NCI-H226 (cell line): ENCODE data around the gene MAF.

Source experiments
- DNase-seq: peaks from one replicate; pipeline ENCODE4 v3.0.0-alpha.2; 2015

Gene MAF

GRCh38 chr16:79610771-79611170 lies 10.2 kb upstream of the MAF start:
- DNase-seq: peak; percentile 27

GRCh38 chr16:79609861-79610260 lies 9.3 kb upstream of the MAF start:
- DNase-seq: no peak

DNA sequence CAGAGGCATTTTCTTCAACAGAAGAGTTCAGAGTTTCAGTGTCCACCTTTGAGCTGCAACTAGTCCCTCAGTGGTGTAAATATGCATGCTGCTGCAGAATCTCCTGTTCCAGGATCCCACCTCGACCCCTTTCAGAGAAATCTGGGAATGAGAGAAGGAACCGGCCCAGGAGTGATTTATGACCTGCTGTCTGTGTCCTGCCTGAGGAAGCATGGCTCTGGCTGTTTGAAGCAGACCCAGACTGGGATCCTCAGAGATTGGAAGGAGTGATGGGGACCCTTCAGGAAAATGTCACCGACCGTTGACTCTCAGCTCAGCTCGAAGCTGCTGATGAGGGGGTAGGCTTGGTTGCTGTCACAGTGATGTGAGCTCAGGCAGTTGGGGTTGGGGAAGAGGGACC lies 8.4 kb upstream of the MAF start:
- DNase-seq: no peak

DNA sequence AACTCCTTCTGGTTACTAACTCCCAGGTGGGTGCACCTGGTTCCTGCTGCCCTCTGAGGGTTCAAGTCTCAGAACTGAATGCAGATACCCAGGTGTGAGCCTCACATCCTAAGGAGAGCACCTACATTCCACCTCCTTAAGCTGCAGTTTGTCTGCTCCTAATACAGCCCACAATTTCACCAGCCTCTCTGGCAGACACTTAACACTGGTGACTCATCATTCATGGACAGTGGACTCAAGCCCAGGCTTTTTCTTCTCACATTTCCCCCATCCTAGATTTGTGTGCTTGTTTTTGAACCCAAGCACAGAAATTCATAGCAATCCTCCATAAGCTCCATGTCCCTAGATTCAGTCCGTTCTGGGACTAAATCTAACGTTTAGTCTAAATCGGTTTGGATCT lies 7.0 kb upstream of the MAF start:
- peak; percentile 53 for DNase-seq

GRCh38 chr16:79605999-79606398 lies 5.5 kb upstream of the MAF start:
- DNase-seq: peak; percentile 63

- DNase-seq: no peak
Observed at GRCh38 chr16:79603055-79603454, 2.5 kb upstream of the MAF start.

DNA sequence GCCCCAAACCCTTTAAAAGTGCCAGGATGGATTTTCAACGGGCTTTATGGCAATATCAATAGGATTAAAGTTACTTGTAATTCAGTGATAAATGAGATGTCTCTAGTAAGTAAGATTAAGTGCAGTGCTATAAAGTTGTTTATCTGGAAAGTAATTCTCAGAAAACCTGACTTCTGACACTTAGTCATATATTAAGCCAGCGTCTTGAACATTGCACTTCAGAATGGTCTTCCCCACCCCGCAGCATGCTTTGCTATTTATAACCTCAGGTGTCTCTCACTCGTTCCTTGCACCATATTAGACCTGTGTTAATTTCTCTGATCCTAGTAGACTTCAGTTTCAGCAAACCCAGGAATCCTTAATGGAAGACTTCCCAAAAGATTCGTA lies 2.1 kb upstream of the MAF start:
- DNase-seq: no peak

- DNase-seq: peak; percentile 47
Observed at GRCh38 chr16:79601931-79602627, 1.5 kb upstream of the MAF start.

- peak; percentile 24 for DNase-seq
Observed at GRCh38 chr16:79601092-79601930, 774 bp upstream of the MAF start.

DNA sequence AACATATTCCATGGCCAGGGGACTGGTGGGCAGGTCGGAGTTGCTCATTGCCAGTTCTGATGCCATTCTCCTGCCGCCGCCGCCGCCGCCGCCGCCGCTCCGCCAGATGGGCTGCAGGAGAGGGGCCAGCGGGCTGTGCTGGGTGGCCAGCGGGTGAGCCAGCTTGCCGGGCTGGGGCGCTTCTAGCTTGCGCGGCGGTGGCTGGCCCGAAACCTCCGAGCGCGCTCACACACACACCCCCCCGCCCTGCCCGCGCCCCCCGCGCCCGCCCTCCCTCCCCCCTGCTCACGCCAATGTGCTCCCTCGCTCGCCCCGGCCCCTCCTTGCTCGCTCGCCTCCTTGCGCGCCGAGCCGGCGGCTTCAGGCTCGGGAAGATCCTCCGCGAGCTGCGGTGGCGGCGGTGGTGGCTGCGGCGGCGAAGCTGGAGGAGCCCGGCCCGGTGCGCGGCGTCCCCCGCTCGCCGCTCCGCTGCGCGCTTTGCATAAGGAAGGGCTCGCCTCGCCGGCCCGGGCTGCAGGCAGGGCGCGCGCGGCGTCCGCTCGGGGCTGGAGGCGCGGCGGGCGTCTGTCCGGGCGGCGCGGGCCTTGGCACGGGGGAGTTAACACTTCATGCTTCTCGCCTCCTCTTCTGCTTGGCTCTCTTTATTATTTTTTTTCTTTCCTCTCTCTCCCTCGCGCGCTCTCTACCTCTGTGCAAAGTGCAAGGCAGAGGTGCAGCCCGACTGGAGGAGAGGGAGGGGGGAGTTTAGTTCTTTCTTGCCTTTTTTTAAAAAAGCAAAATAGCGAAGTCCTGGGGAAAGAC lies 500 bp downstream of the MAF start:
- peak; percentile 50 for DNase-seq

GRCh38 chr16:79599256-79599836 lies 1.2 kb downstream of the MAF start:
- no peak for DNase-seq

GRCh38 chr16:79598348-79599181 lies 2.0 kb downstream of the MAF start:
- DNase-seq: peak; percentile 54

- no peak for DNase-seq
Observed at GRCh38 chr16:79598063-79598347, 2.5 kb downstream of the MAF start.

DNA sequence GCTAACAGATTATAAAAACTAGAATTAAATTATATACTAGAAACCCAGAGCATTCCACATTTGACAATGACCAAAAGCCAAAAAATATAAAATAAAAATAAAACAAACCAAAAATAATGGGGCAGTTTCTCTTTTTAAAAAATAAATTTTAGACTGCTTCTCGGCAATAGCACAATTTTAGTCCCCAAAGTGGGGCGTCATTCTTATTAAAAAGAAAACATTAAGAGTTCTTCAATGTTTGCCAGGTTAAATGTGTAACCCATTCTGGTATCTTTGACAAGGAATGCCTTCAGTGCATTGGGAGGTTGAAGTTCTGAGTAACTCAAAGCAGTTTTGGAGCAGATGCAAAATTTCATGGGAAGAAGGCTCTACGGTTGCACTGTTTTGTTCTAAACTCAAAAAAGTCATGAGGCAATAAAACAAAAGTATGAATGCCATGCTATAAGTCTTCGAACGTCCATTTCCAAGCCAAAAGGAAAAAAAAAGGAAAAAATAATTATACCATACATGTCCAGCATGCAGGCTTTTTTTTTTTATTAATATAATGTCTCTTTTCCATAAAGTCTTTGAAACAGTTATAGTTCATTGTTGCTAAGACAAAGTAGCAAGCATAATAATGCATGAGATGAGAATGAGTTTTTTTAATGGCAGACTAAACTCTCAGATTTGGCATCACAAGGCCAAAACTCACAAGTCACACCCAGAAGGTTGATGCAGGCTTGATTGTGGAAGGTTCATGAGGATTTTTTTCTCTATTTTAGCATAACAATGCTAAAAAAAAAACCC lies 3.1 kb downstream of the MAF start:
- no peak for DNase-seq

DNA sequence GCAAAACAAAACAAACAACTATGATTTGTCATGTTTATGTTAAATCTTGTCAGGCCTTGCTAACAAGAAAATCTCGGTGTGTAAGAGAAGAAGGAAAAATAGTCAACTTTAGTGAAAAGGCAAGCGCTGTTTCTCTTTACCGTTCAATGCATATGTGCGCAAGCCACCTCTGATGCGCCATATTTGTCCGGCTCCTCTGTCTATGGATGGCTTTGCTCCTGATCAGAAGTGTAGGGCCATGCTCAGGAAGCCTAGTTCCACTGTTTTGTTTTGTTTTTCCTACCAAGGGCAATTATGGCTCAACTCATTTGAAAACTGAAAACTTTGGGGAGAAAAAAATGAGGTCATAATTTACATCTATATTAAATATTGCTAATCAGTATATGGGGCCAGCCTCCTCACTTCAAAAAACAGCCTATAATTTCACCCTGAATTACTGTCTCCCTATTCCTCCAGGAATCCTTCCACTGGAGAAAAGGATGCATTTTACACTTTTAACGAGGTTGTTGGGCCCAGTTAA lies 4.5 kb downstream of the MAF start:
- DNase-seq: no peak

- no peak for DNase-seq
Observed at GRCh38 chr16:79595231-79595641, 5.3 kb downstream of the MAF start.

- no peak for DNase-seq
Observed at GRCh38 chr16:79593754-79594153, 6.8 kb downstream of the MAF start.

DNA sequence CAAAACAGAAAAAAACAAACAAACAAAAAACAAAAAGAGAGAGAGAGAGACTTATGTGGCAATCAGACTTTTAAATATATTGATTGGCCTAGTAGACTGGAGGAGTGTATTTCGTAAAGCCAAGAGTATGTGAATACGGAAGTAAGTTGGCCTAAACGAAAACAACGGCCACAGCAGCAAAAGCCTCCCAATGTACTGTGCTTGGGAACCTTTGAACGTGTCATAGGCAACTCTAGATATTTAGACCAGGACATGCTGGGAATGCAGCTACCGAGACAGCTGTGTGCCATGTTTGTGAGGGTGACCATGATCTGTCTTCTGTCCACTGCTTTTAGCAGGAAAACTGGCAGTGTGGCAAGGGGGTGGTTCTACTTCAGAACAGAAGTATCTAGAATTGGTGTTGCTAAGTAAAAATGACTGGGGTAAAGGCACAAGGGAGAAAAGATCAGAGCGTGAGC lies 7.4 kb downstream of the MAF start:
- DNase-seq: no peak

- DNase-seq: no peak
Observed at GRCh38 chr16:79592186-79592585, 8.4 kb downstream of the MAF start.

DNA sequence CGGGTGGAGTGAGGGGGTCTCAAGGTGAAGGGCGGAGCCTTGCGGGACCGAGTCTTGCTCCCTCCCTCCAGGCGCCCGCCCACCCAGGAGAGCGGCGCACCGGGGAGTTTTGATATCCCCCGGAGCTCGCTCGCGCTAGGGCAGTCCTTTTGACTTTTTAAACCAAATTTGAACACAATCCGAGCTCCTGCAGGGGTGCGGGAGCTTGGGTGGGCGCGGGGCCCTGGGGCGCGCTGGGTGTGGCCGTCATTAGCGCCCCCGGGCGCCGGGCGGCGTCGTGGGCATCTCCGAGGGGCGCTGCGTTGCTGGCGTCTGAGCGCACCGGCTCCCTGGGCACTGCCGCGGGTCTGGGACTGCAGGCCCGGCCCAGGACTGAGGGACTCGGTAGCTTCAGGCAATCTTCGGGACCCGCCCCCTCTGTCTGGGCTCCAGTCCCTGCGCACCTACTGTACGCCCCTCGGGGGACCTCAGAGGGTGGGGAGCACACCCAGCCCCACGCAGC lies 10.9 kb downstream of the MAF start:
- DNase-seq: no peak

GRCh38 chr16:79587897-79588296 lies 12.6 kb downstream of the MAF start:
- no peak for DNase-seq
